KG1 (cell line): ENCODE results near the gene SLC22A5.
"Not testable (repeated sequence)": the region's sequence is repeated elsewhere in the genome, so short reads cannot be mapped to it uniquely, and the experiment has no call there.

Experiments
- DNase-seq: peaks from one replicate; lab custom pipeline; 2025; lab: John Stamatoyannopoulos, UW

SLC22A5 gene

DNA sequence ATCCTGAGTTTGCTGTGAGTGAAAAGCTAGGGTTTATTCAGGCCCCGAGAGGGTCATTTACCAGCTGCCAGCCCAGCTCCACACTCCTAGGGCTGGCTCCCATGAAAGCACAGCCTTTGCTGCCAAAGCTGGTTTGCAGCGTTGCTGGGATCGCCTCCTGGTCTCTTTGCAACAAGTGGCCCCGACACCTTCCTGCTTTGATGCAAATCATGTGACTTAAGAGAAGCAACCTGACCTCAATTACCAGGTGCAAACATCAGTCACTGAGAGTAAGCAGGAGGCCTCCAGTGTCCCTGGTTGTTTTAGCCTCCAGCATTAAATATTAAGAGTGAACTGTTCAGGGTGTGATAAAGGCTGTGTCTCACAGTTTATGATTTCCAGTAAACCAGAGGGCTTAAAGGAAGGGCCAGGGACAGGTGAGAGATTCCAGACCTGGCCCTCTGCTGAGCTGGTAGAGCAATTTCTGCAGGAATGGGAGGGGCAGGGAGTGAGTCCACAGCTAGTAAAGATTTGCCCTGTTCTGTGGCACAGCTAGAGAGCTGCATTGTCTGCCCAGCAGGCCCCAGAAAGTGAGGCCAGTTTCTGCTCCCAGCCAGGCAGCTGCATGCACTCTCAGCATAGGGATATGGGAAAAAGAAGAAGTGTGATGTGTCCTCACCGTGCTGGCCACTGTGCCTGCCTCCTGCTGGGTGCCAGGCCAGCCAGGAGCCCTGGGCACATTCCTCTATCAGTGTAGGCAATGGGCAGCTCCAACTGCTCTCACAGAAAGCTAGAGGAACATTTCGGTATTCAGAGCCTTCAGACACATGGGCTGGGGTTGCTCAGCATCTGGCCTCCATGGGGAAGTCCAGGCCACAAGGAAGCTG lies 58.0 kb downstream of the SLC22A5 start:
- DNase-seq, result no peak

GRCh38 chr5:132428147-132428482 lies 58.6 kb downstream of the SLC22A5 start:
- DNase-seq, result no peak

DNA sequence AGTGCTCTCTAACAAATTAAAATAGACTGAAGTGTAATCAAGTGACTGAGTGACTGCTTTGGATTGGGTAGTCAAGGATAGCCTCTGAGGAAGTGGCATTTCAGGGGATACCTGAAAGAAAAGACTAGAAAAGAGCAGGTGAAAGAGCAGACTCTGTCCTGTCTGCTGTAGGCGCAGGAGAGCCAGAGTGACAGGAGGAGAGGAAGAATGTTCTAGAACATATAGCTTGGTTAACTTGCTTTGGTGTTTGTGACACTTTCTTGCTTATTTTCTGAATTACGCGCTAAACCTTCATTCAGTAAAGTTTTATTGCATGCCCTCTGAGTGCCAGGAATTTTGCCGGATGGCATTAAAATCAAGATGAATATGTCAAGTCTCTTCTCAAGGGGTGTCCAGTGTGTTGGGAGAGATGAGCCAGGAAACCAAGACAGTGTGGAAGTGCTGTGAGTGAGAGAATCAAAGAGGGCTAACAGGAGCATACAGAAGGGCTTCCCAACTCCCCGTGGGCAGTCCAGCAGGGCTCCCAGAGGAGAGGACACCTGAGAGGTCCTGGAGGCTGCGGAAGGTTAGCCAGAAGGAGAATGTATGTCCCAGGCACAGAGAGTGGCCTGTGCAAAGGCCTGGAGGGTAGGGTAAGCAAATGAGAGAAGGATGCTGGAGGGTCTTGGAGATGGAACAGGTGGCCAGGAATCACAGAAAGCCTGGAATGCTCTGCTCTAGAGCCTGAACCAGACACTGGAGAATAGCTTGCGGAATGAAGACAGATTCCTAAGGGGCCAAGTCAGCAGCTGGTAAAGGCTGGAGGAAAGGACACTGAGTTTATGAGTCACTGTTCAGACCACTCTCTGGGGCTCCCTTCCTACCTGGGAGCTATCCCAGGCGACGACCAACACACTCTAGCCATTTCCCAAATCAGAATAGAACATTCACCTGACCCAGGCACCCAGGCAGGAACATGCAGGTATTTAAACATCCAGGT lies 59.3 kb downstream of the SLC22A5 start:
- DNase-seq, result no peak

- no peak for DNase-seq
Measured at GRCh38 chr5:132429463-132430440, 60.2 kb downstream of the SLC22A5 start.

DNA sequence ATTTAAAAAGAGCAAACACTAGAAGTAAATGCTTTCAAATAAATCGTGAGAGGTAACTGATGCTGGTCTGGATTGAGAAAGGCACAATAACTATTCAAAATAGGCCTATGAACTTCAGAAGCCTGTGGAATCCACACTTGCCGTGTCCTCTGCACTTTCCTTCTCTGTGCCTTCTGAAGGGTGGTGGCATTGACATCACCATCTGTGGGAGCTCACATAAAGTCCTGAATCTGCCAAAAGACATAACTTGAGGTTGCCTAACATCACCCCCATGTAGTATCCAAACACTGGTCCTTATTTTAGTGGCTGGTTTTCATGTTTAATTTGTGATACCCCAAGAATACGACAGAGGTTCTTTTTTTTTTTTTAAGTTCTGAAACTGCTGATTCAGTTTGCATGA lies 61.2 kb downstream of the SLC22A5 start:
- DNase-seq, result no peak

GRCh38 chr5:132431632-132432031 lies 62.1 kb downstream of the SLC22A5 start:
- DNase-seq, result no peak

DNA sequence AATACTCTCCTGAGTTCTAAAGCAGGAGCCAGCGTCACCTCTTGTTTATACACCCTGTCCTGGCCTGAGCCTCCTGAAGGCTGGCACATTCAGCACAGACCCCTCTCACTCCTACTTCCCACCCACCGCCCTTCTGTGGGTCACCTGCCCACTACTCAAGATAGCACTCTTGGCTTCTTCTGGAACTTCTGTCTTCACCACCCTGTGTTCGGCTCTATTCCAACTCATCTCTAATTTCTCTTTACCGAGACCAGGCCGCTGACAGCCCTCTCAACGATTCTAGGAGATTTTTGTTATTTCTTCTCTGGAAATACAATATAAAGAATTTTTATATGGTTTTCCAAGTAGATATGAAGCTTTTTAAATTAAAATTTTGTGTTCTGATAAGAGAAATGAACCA lies 63.6 kb downstream of the SLC22A5 start:
- no peak for DNase-seq

GRCh38 chr5:132434416-132435286 lies 65.1 kb downstream of the SLC22A5 start:
- no peak for DNase-seq

GRCh38 chr5:132435447-132435846 lies 65.9 kb downstream of the SLC22A5 start:
- no peak for DNase-seq

DNA sequence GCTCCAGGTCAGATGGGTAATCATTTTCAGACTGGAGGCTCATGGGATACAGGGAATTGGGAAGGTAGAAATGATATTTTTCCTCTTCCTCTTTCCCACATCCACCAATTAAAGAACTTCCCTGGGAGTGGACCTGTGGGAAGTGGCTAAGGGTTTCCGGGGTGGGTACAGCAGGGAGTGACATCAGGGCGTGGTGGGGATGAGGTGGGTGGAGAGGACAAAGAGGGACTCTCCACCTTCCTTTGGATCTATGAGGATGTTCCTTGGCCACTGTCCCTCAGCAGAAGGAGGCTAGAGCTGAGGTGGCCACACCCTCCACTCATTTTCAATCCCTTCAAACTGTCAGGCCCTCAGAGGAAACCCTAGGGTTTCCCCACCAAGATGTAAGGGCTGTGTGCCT lies 66.4 kb downstream of the SLC22A5 start:
- DNase-seq, result no peak

GRCh38 chr5:132436936-132437335 lies 67.4 kb downstream of the SLC22A5 start:
- DNase-seq, result no peak

- DNase-seq, result no peak
Measured at GRCh38 chr5:132437604-132438266, 68.2 kb downstream of the SLC22A5 start.

DNA sequence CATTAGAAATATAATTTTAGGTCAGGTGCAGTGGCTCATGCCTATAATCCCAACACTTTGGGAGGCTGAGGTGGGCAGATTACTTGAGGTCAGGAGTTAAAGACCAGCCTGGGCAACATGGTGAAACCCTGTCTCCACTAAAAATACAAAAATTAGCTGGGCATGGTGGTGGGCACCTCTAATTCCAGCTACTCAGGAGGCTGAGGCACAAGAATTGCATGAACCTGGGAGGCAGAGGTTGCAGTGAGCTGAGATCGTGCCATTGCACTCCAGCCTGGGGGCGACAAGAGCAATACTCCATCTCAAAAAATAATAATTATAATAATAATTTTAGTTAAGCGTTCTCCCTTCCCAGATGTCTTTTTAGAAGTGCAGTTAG lies 68.7 kb downstream of the SLC22A5 start:
- DNase-seq, result not testable (repeated sequence)

DNA sequence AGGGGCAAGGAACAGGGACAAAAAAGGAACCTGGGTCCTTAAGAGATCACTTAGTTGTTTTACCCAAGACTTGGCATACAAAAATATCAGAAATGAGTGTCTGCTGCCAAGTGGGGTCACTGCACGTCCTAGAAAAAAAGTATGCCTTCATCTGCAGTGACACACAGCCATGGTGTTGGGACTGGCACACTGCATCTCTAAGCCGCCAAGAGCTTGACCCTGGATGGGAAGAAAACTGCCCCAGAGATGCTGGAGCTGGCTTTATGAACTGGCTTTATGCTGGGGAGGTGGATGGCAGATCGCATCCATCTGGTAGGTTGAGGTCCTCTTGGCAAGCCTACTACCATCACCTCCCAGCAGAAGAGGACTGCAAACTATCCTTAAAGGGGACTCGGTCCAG lies 69.4 kb downstream of the SLC22A5 start:
- DNase-seq, result no peak

GRCh38 chr5:132439521-132440089 lies 70.1 kb downstream of the SLC22A5 start:
- no peak for DNase-seq

DNA sequence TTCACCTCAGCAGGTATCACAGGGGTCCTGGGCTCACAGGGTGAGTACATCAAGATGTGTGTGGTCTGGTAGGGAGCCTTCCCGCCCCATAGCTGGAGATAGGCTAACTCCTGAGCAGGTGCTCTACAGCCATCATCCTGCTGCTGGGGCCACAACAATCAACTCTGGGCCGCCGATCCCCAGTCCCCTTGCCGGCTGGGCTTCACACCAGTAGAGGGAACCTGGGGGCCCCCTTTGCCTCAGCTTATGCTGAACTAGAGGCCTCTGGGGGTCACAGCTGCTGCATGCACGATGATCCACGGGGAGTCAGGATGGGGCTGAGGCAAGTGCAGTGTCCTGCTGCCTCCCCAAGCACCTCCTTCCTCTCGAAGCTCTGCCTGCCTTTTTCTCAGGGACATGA lies 74.6 kb downstream of the SLC22A5 start:
- no peak for DNase-seq
